A549 (cell line): ENCODE measurements around the gene CREB5. TPM values are rescaled to one million over a fixed set of nuclear protein-coding genes. Genes with fewer than 3 reads are reported as not detected.

Experiments used
- ATAC-seq, 2 experiments: fragments of 200-7000 bp in 1 of 2; fragments of >200 bp in 1 of 2; cut with Nextera tagmentation in 1 of 2; cut with Tn5 transposase in 1 of 2; 3 replicates each; pipeline versions ENCODE4 v1.8.0 to v1.9.1; 2018 to 2020; ENCODE audit warnings: mild to moderate bottlenecking in 1 of 2, moderate library complexity in 1 of 2
- CTCF ChIA-PET: fragments of 300-600 bp; sonication (Branson Sonifier 250); formaldehyde crosslinking; extraction: SDS; loops from one replicate; lab custom pipeline; 2021; ENCODE audit warnings: antibody characterized with exemption, inconsistent platforms; lab: Yijun Ruan, JAX
- POLR2A ChIA-PET: fragments of 350-600 bp; formaldehyde crosslinking; extraction: SDS; loops from one replicate; lab custom pipeline; 2021; ENCODE audit warnings: antibody characterized with exemption, inconsistent platforms; lab: Yijun Ruan, JAX
- DNase-seq, 2 experiments: peaks; one replicate each; pipeline versions ENCODE4 v3.0.0 to v3.0.0-alpha.2; 2011 to 2016; ENCODE audit warnings: low read depth in 1 of 2, low spot score in 1 of 2
- FAIRE-seq: peaks from 2 replicates; lab custom pipeline; 2011; peaks lifted over from hg19 to GRCh38; lab: Jason Lieb, UNC
- H3K27ac ChIP-seq, 2 experiments: fragments of >200 bp; sonication (Bioruptor Twin); formaldehyde crosslinking; 3 replicates each; pipeline ENCODE4 v1.5.1; 2016 to 2017
- H3K4me1 ChIP-seq: fragments of >200 bp; sonication (Bioruptor Twin); formaldehyde crosslinking; 3 replicates; pipeline ENCODE4 v1.6.1; 2016
- H3K4me2 ChIP-seq: fragments of >200 bp; sonication (Bioruptor Twin); formaldehyde crosslinking; 3 replicates; pipeline ENCODE4 v1.6.1; 2016
- H3K4me3 ChIP-seq: fragments of >200 bp; sonication (Bioruptor Twin); formaldehyde crosslinking; 3 replicates; pipeline ENCODE4 v1.5.1; 2016
- H3K9me3 ChIP-seq: fragments of >200 bp; sonication (Bioruptor Twin); formaldehyde crosslinking; 3 replicates; pipeline ENCODE4 v1.6.1; 2016
- BHLHE40 ChIP-seq: IDR thresholded peaks from 2 replicates; pipeline ENCODE4 v1.6.1; 2012; ENCODE audit warnings: low read depth, low read length, inconsistent platforms
- CBX2 ChIP-seq: fragments of 200-600 bp; sonication (generic); IDR thresholded peaks from 2 replicates; pipeline ENCODE4 v1.6.1; 2016; ENCODE audit warnings: low read depth, mild to moderate bottlenecking, borderline replicate concordance
- CEBPB ChIP-seq, 2 experiments: fragments of >200 bp in 1 of 2; sonication (Bioruptor Twin) in 1 of 2; formaldehyde crosslinking in 1 of 2; IDR thresholded peaks; 2 replicates each; pipeline ENCODE4 v1.6.1; 2012 to 2016
- CHD2 ChIP-seq: fragments of 150-350 bp; IDR thresholded peaks from 2 replicates; pipeline ENCODE4 v1.6.1; 2014; ENCODE audit warnings: low read length; ENCODE audit not compliant: partially characterized antibody
- EHF ChIP-seq: fragments of 250-450 bp; sonication (Bioruptor Pico); IDR thresholded peaks from 2 replicates; pipeline ENCODE4 v1.5.0; 2020; ENCODE audit warnings: mild to moderate bottlenecking
- EP300 ChIP-seq, 2 experiments: fragments of >200 bp; sonication (Bioruptor Twin); formaldehyde crosslinking; IDR thresholded peaks; 2 replicates in 1 of 2; 3 replicates in 1 of 2; pipeline ENCODE4 v1.6.1; 2016 to 2017
- FOSL2 ChIP-seq, 2 experiments: fragments of 450-650 bp in 1 of 2; fragments of >200 bp in 1 of 2; sonication (Bioruptor Twin) in 1 of 2; formaldehyde crosslinking; IDR thresholded peaks; 2 replicates each; pipeline versions ENCODE4 v1.5.0 to v1.6.1; 2016 to 2020; ENCODE audit warnings: mild to moderate bottlenecking in 1 of 2, moderate library complexity in 1 of 2
- HDAC2 ChIP-seq: fragments of 200-600 bp; sonication (generic); IDR thresholded peaks from 2 replicates; pipeline ENCODE4 v1.6.1; 2016
- HEYL ChIP-seq: fragments of 250-450 bp; sonication (Bioruptor Pico); IDR thresholded peaks from 2 replicates; pipeline ENCODE4 v1.8.0; 2021; ENCODE audit warnings: mild to moderate bottlenecking, moderate library complexity
- KDM1A ChIP-seq: fragments of 200-600 bp; sonication (generic); IDR thresholded peaks from 2 replicates; pipeline ENCODE4 v1.6.1; 2016; ENCODE audit warnings: low read depth, mild to moderate bottlenecking
- MAFK ChIP-seq: fragments of 450-650 bp; IDR thresholded peaks from 2 replicates; pipeline ENCODE4 v1.6.1; 2014; ENCODE audit not compliant: partially characterized antibody
- NFE2L2 ChIP-seq: fragments of 150-350 bp; conservative IDR thresholded peaks from 2 replicates; pipeline ENCODE4 v1.6.1; 2014; ENCODE audit warnings: low read length
- NPAS2 ChIP-seq: fragments of 250-450 bp; sonication (Bioruptor Pico); IDR thresholded peaks from 2 replicates; pipeline ENCODE4 v1.8.0; 2022; ENCODE audit warnings: mild to moderate bottlenecking, moderate library complexity, borderline replicate concordance
- NR3C1 ChIP-seq: fragments of >200 bp; sonication (Bioruptor Twin); formaldehyde crosslinking; IDR thresholded peaks from 3 replicates; pipeline ENCODE4 v1.6.1; 2017
- PHF8 ChIP-seq: fragments of 200-600 bp; sonication (generic); IDR thresholded peaks from 2 replicates; pipeline ENCODE4 v1.6.1; 2016; ENCODE audit warnings: low read depth, mild to moderate bottlenecking, antibody characterized with exemption, moderate library complexity, borderline replicate concordance
- RARB ChIP-seq: fragments of 250-450 bp; sonication (Bioruptor Pico); IDR thresholded peaks from 2 replicates; pipeline ENCODE4 v1.8.0; 2021; ENCODE audit warnings: mild to moderate bottlenecking, moderate library complexity
- RFX5 ChIP-seq: fragments of 450-650 bp; IDR thresholded peaks from 2 replicates; pipeline ENCODE4 v1.7.1; 2014; ENCODE audit warnings: antibody characterized with exemption, mild to moderate bottlenecking, moderate library complexity
- RNF2 ChIP-seq: fragments of 200-600 bp; sonication (generic); IDR thresholded peaks from 2 replicates; pipeline ENCODE4 v1.6.1; 2016; ENCODE audit warnings: low read depth, mild to moderate bottlenecking, antibody characterized with exemption, moderate library complexity, borderline replicate concordance
- SREBF2 ChIP-seq: fragments of 450-650 bp; IDR thresholded peaks from 2 replicates; pipeline ENCODE4 v1.6.1; 2014; ENCODE audit warnings: mild to moderate bottlenecking, moderate library complexity
- TFCP2L1 ChIP-seq: fragments of 250-450 bp; sonication (Bioruptor Pico); IDR thresholded peaks from 2 replicates; pipeline ENCODE4 v1.5.0; 2021; ENCODE audit warnings: mild to moderate bottlenecking
- WGBS: methylation state at CpG from one replicate; pipeline ENCODE4 v1.1.6; 2017; ENCODE audit errors: missing lambda C conversion rate; 5-methylcytosine and 5-hydroxymethylcytosine counted together
- polyA plus RNA-seq, 4 experiments: library from polyadenylated mRNA; depleted of rRNA in 3 of 4; stranded (reverse); fragments of >200 nt; fragmentation: RNase III in 1 of 4; extraction: RNeasy Plus Mini Kit Qiagen cat#74134 plus additional on column Dnase treatment in 1 of 4; gene quantifications; 2 replicates in 3 of 4; 3 replicates in 1 of 4; pipeline ENCODE4 v1.2.3, GENCODE V29; 2011 to 2017
- TF ChIP-seq, protein P1 (sequence below): fragments of >200 bp; sonication (Bioruptor Twin); formaldehyde crosslinking; IDR thresholded peaks from 2 replicates; pipeline ENCODE4 v1.6.1; 2016
- TF ChIP-seq, protein P2 (sequence below): fragments of 200-600 bp; sonication (generic); IDR thresholded peaks from 2 replicates; pipeline ENCODE4 v1.6.1; 2016; ENCODE audit warnings: antibody characterized with exemption, mild to moderate bottlenecking, moderate library complexity
- TF ChIP-seq, protein P3 (sequence below): fragments of >200 bp; sonication (Bioruptor Twin); formaldehyde crosslinking; IDR thresholded peaks from 3 replicates; pipeline ENCODE4 v1.6.1; 2016

CREB5 gene
- polyA plus RNA-seq, 2 of the 4 experiments (the other 2 are of a cell fraction): 0.61 to 1.5 TPM

DNA sequence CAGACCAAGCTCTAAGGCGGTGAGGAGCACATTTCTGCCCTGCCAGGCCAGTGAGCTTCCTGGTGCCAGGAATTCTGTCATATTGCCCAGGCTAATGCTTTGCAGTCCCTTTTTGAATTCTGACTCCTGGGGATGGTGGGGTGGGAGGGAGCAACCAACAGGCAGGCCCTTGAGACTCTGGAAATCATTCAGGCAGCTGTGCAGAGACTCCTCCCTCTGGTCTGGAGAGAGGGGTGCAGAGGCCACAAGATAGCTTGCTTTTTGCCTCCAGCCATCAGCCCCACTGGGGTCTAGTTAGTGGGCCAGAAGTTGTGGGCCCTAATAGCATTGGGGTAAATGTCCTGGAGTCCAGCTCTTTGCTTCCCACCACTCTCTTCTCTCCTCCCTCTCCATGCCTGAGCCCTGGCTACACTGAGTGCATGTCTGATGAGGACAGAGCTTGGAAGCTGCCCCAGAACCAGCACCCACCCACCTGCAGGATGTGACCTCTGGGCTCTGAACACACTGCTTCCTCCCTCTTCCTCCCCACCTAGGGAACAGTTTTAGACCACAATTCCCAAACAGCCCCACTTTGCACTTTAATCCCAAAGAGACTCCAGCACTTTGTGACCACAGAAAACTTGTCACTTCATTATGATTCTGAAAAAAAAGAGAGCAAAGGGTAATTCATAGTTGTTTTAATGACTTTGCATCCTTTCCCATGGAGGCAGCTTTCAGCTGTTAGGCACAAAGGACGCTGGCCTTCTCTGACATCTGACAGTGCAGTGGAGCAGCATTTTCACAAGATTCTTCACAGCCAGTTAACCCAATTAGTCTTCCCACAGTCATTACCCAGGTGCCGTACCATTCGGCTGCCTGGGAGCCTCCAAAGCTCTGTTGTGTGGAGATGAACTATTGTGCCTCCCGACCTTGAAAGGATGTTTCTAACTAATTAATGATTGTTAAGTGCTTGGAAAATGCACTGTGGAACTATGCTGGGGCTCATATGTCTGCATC is 283.3 kb downstream of the CREB5 start (continued):
- TF ChIP-seq, protein P1, sequence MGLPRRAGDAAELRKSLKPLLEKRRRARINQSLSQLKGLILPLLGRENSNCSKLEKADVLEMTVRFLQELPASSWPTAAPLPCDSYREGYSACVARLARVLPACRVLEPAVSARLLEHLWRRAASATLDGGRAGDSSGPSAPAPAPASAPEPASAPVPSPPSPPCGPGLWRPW: no peak
- TF ChIP-seq BHLHE40: no peak

DNA sequence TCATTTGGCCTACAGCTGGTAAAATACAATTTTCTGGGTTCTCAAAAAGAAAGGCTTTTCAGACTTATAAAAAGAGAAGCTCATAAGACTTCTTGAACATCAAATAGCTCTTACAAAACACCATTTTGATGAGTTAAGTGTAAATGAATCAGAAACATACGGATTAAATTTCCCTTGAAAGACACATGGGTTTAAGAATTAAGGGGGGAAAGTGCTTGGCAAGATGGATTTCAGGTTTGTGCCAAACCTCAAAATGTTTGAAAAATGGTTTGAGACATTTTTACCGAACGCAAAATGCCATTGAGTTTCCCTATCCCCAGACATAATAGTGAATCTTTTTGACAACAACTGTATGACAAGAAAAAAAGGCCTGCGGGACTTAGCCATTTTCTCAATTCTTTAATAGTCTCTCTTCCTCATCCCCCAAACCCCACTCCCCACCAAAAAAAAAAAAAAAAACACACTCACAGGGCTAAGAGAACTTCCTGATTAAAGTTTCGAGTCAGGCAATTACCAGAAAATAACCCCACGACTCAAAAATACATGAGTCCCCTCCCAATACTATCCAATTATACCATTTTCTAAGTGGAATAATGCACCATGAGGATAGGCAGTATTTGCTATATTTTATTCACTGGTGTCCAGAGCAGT is 285.7 kb downstream of the CREB5 start:
- ChIA-PET POLR2A (interaction anchor here (1.1 kb wide), 1 partner anchor 12 kb away, joined by 3 read pairs; no protein-coding TSS in a partner anchor), CTCF (no interaction called here)
- no peak overlapping the region for H3K27ac ChIP-seq
- ATAC-seq (no peak), FAIRE-seq (no peak), DNase-seq (no peak)
- no peak overlapping the region for H3K4me3 ChIP-seq
- no peaks in the 10 kb centered on the region for H3K9me3 ChIP-seq
- TF ChIP-seq NFE2L2: no peak
- TF ChIP-seq HDAC2: no peak
- no peak for TF ChIP-seq SREBF2
- no peak for TF ChIP-seq NR3C1
- TF ChIP-seq RNF2: no peak
- TF ChIP-seq KDM1A: no peak
- TF ChIP-seq, protein P1: no peak
- no peak for TF ChIP-seq CBX2
- TF ChIP-seq RARB: no peak
- no peak for TF ChIP-seq HEYL (CRISPR knock-in tag)
- TF ChIP-seq, protein P2, sequence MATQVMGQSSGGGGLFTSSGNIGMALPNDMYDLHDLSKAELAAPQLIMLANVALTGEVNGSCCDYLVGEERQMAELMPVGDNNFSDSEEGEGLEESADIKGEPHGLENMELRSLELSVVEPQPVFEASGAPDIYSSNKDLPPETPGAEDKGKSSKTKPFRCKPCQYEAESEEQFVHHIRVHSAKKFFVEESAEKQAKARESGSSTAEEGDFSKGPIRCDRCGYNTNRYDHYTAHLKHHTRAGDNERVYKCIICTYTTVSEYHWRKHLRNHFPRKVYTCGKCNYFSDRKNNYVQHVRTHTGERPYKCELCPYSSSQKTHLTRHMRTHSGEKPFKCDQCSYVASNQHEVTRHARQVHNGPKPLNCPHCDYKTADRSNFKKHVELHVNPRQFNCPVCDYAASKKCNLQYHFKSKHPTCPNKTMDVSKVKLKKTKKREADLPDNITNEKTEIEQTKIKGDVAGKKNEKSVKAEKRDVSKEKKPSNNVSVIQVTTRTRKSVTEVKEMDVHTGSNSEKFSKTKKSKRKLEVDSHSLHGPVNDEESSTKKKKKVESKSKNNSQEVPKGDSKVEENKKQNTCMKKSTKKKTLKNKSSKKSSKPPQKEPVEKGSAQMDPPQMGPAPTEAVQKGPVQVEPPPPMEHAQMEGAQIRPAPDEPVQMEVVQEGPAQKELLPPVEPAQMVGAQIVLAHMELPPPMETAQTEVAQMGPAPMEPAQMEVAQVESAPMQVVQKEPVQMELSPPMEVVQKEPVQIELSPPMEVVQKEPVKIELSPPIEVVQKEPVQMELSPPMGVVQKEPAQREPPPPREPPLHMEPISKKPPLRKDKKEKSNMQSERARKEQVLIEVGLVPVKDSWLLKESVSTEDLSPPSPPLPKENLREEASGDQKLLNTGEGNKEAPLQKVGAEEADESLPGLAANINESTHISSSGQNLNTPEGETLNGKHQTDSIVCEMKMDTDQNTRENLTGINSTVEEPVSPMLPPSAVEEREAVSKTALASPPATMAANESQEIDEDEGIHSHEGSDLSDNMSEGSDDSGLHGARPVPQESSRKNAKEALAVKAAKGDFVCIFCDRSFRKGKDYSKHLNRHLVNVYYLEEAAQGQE: no peak
- TF ChIP-seq PHF8: no peak
- TF ChIP-seq EHF (CRISPR knock-in tag): no peak
- no peak for TF ChIP-seq NPAS2
- 56% methylated on average over 6 of the region's 6 CpGs for WGBS
- H3K4me2 ChIP-seq: no peak overlapping the region
- H3K4me1 ChIP-seq: no peaks in the 10 kb centered on the region

DNA sequence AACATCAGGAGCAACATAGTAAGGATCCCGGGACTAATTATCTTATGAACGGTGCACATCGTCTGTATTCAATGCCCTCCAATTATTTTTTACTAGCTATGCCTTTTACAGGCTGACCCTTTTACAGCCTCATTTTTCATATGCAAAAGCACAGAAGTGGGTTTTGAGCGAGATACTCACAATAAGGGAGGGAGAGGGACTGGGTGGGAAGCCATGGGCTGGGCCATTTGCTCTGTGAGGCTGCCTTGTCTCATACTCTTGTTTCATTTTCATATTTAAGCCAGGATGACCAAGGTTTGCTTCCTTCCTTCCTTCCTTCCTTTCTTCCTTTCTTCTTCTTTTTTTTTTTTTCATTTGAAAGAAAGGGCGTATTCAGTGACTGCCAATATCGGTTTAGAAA is 286.5 kb downstream of the CREB5 start:
- WGBS: 71% methylated on average over 6 of the region's 6 CpGs
- ChIA-PET POLR2A (interaction anchor here (1.1 kb wide), 1 partner anchor 13 kb away, joined by 3 read pairs; no protein-coding TSS in a partner anchor), CTCF (no interaction called here)
- TF ChIP-seq CEBPB (IDR thresholded peaks at IDR 0.05) (no peak), RFX5 (no peak), MAFK (no peak), CBX2 (no peak), EP300 (IDR thresholded peaks at IDR 0.05) (no peak), PHF8 (no peak), TFCP2L1 (no peak), CHD2 (no peak), FOSL2 (IDR thresholded peaks at IDR 0.05) (no peak), FOSL2 (CRISPR knock-in tag; IDR thresholded peaks at IDR 0.05) (no peak)
- TF ChIP-seq, protein P3, sequence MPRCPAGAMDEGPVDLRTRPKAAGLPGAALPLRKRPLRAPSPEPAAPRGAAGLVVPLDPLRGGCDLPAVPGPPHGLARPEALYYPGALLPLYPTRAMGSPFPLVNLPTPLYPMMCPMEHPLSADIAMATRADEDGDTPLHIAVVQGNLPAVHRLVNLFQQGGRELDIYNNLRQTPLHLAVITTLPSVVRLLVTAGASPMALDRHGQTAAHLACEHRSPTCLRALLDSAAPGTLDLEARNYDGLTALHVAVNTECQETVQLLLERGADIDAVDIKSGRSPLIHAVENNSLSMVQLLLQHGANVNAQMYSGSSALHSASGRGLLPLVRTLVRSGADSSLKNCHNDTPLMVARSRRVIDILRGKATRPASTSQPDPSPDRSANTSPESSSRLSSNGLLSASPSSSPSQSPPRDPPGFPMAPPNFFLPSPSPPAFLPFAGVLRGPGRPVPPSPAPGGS: no peak
- DNase-seq: no peak
- ATAC-seq: no peak
- no peak overlapping the region for H3K4me3 ChIP-seq
- no peak overlapping the region for H3K27ac ChIP-seq
- no peaks in the 10 kb centered on the region for H3K4me1 ChIP-seq
- no peak overlapping the region for H3K4me2 ChIP-seq
- no peaks in the 10 kb centered on the region for H3K9me3 ChIP-seq
- FAIRE-seq: no peak
